SK-N-SH treated with all-trans-retinoic acid at 6 μM for 48 hours (cell line): ENCODE results near the gene PPFIBP1.
"Not testable (repeated sequence)": the region's sequence is repeated elsewhere in the genome, so short reads cannot be mapped to it uniquely, and the experiment has no call there.

Experiments
- ATAC-seq: fragments of 200-7000 bp; cut with Tn5 transposase; 3 replicates; pipeline ENCODE4 v1.9.1; 2020; ENCODE audit warnings: mild to moderate bottlenecking, moderate library complexity
- ARNTL ChIP-seq: fragments of 450-650 bp; formaldehyde crosslinking; IDR thresholded peaks from 2 replicates; pipeline ENCODE4 v1.5.0; 2020; ENCODE audit warnings: low read depth, mild to moderate bottlenecking, moderate library complexity, borderline replicate concordance
- BACH2 ChIP-seq: fragments of 250-450 bp; sonication (Bioruptor Pico); IDR thresholded peaks from 2 replicates; pipeline ENCODE4 v1.9.0; 2021; ENCODE audit warnings: mild to moderate bottlenecking, borderline replicate concordance
- CREB5 ChIP-seq: fragments of 250-450 bp; sonication (Bioruptor Pico); IDR thresholded peaks from 2 replicates; pipeline ENCODE4 v1.5.1; 2020; ENCODE audit warnings: low read depth, mild to moderate bottlenecking, moderate library complexity
- CSDC2 ChIP-seq: fragments of 250-450 bp; sonication (Bioruptor Pico); IDR thresholded peaks from 2 replicates; pipeline ENCODE4 v1.5.0; 2020; ENCODE audit warnings: mild to moderate bottlenecking, moderate library complexity
- CSRNP3 ChIP-seq: fragments of 250-450 bp; sonication (Bioruptor Pico); IDR thresholded peaks from 2 replicates; pipeline ENCODE4 v1.5.1; 2021; ENCODE audit warnings: mild to moderate bottlenecking, moderate library complexity
- ESRRG ChIP-seq: fragments of 250-450 bp; sonication (Bioruptor Pico); IDR thresholded peaks from 2 replicates; pipeline ENCODE4 v1.6.1; 2021; ENCODE audit warnings: mild to moderate bottlenecking
- GLIS3 ChIP-seq: fragments of 250-450 bp; sonication (Bioruptor Pico); IDR thresholded peaks from 2 replicates; pipeline ENCODE4 v1.5.0; 2020; ENCODE audit warnings: mild to moderate bottlenecking, moderate library complexity
- ISL1 ChIP-seq: fragments of 250-450 bp; sonication (Bioruptor Pico); IDR thresholded peaks from 2 replicates; pipeline ENCODE4 v2.1.2; 2022; ENCODE audit warnings: mild to moderate bottlenecking, moderate library complexity
- OSR1 ChIP-seq: fragments of 250-450 bp; sonication (Bioruptor Pico); IDR thresholded peaks from 2 replicates; pipeline ENCODE4 v1.8.0; 2022; ENCODE audit warnings: moderate library complexity, mild to moderate bottlenecking, inconsistent platforms
- PATZ1 ChIP-seq: fragments of 250-450 bp; sonication (Bioruptor Pico); IDR thresholded peaks from 2 replicates; pipeline ENCODE4 v1.8.0; 2020; ENCODE audit warnings: mild to moderate bottlenecking, moderate library complexity, borderline replicate concordance
- PPARA ChIP-seq: fragments of 250-450 bp; sonication (Bioruptor Pico); IDR thresholded peaks from 2 replicates; pipeline ENCODE4 v1.5.0; 2020; ENCODE audit warnings: mild to moderate bottlenecking, borderline replicate concordance
- RARB ChIP-seq: fragments of 250-450 bp; sonication (Bioruptor Pico); IDR thresholded peaks from 2 replicates; pipeline ENCODE4 v1.8.0; 2021; ENCODE audit warnings: mild to moderate bottlenecking, moderate library complexity
- SNAI2 ChIP-seq: fragments of 250-450 bp; sonication (Bioruptor Pico); IDR thresholded peaks from 2 replicates; pipeline ENCODE4 v1.5.0; 2020; ENCODE audit warnings: mild to moderate bottlenecking, moderate library complexity
- TCF4 ChIP-seq: fragments of 250-450 bp; sonication (Bioruptor Pico); IDR thresholded peaks from 2 replicates; pipeline ENCODE4 v1.8.0; 2021; ENCODE audit warnings: mild to moderate bottlenecking, moderate library complexity, borderline replicate concordance
- TOX ChIP-seq: fragments of 250-450 bp; sonication (Bioruptor Pico); IDR thresholded peaks from 2 replicates; pipeline ENCODE4 v1.8.0; 2021; ENCODE audit warnings: mild to moderate bottlenecking, moderate library complexity, borderline replicate concordance
- ZC3H10 ChIP-seq: fragments of 250-450 bp; sonication (Bioruptor Pico); IDR thresholded peaks from 2 replicates; pipeline ENCODE4 v1.5.1; 2021; ENCODE audit warnings: mild to moderate bottlenecking, moderate library complexity
- ZFP3 ChIP-seq: fragments of 250-450 bp; sonication (Bioruptor Pico); IDR thresholded peaks from 2 replicates; pipeline ENCODE4 v1.5.0; 2020; ENCODE audit warnings: mild to moderate bottlenecking, moderate library complexity
- ZFP30 ChIP-seq: fragments of 450-650 bp; formaldehyde crosslinking; IDR thresholded peaks from 2 replicates; pipeline ENCODE4 v1.5.0; 2022; ENCODE audit warnings: mild to moderate bottlenecking, moderate library complexity
- ZNF565 ChIP-seq: fragments of 450-650 bp; formaldehyde crosslinking; conservative IDR thresholded peaks from 2 replicates; pipeline ENCODE4 v1.5.0; 2020; ENCODE audit warnings: low read depth, mild to moderate bottlenecking, moderate library complexity
- ZNF70 ChIP-seq: fragments of 450-650 bp; formaldehyde crosslinking; IDR thresholded peaks from 2 replicates; pipeline ENCODE4 v1.5.0; 2020; ENCODE audit warnings: mild to moderate bottlenecking, moderate library complexity
- ZNF8 ChIP-seq: fragments of 450-650 bp; formaldehyde crosslinking; IDR thresholded peaks from 2 replicates; pipeline ENCODE4 v1.5.0; 2020; ENCODE audit warnings: mild to moderate bottlenecking, moderate library complexity

PPFIBP1 gene

GRCh38 chr12:27655476-27655875 lies 131.5 kb downstream of the PPFIBP1 start:
- ATAC-seq = not testable (repeated sequence)

- TF ChIP-seq BACH2 (CRISPR knock-in tag) = no peak
- TF ChIP-seq SNAI2 = no peak
- no peak for TF ChIP-seq ZNF8 (CRISPR knock-in tag)
- no peak for TF ChIP-seq ZNF565 (CRISPR knock-in tag)
- TF ChIP-seq, all 23 proteins: peak for 0
- ATAC-seq = no peak
These were observed 133.3 kb downstream of the PPFIBP1 start for GRCh38 chr12:27657296-27657695.

- no peak for TF ChIP-seq CSDC2
- TF ChIP-seq PPARA (CRISPR knock-in tag) = no peak
- no peak for TF ChIP-seq ZNF565 (CRISPR knock-in tag)
- TF ChIP-seq TCF4 (CRISPR knock-in tag) = no peak
- no peak for TF ChIP-seq ZNF70 (CRISPR knock-in tag)
- TF ChIP-seq ZFP3 (CRISPR knock-in tag) = no peak
- no peak for TF ChIP-seq ZC3H10 (CRISPR knock-in tag)
- no peak for TF ChIP-seq ARNTL (CRISPR knock-in tag)
- no peak for TF ChIP-seq PATZ1 (CRISPR knock-in tag)
- no peak for TF ChIP-seq CREB5 (CRISPR knock-in tag)
- TF ChIP-seq, all 23 proteins: peak for 0
- no peak for ATAC-seq
These were observed 141.7 kb downstream of the PPFIBP1 start for GRCh38 chr12:27665704-27666103.

- no peak for ATAC-seq
- TF ChIP-seq TOX (CRISPR knock-in tag) = no peak
- no peak for TF ChIP-seq ZNF565 (CRISPR knock-in tag)
- TF ChIP-seq OSR1 (CRISPR knock-in tag) = no peak
- no peak for TF ChIP-seq ZNF8 (CRISPR knock-in tag)
- no peak for TF ChIP-seq ARNTL (CRISPR knock-in tag)
- no peak for TF ChIP-seq BACH2 (CRISPR knock-in tag)
- TF ChIP-seq PPARA (CRISPR knock-in tag) = no peak
- no peak for TF ChIP-seq ZNF70 (CRISPR knock-in tag)
- no peak for TF ChIP-seq ESRRG (CRISPR knock-in tag)
- no peak for TF ChIP-seq ZFP3 (CRISPR knock-in tag)
- no peak for TF ChIP-seq CSRNP3 (CRISPR knock-in tag)
- no peak for TF ChIP-seq CREB5 (CRISPR knock-in tag)
- no peak for TF ChIP-seq ZFP30
- TF ChIP-seq TCF4 (CRISPR knock-in tag) = no peak
- TF ChIP-seq ZC3H10 (CRISPR knock-in tag) = no peak
These were observed 142.5 kb downstream of the PPFIBP1 start for GRCh38 chr12:27666510-27666909.

GRCh38 chr12:27667540-27667939 lies 143.5 kb downstream of the PPFIBP1 start:
- ATAC-seq = no peak
- no peak for TF ChIP-seq PATZ1 (CRISPR knock-in tag)
- no peak for TF ChIP-seq PPARA (CRISPR knock-in tag)
- no peak for TF ChIP-seq BACH2 (CRISPR knock-in tag)
- TF ChIP-seq CSRNP3 (CRISPR knock-in tag) = no peak
- TF ChIP-seq ARNTL (CRISPR knock-in tag) = no peak
- TF ChIP-seq TOX (CRISPR knock-in tag) = no peak
- no peak for TF ChIP-seq GLIS3 (CRISPR knock-in tag)
- no peak for TF ChIP-seq ZFP3 (CRISPR knock-in tag)
- no peak for TF ChIP-seq TCF4 (CRISPR knock-in tag)
- TF ChIP-seq ISL1 = no peak
- no peak for TF ChIP-seq RARB (CRISPR knock-in tag)
